Measurements from ENCODE around the gene MMD.
"Not testable (repeated sequence)": the region's sequence is repeated elsewhere in the genome, so short reads cannot be mapped to it uniquely, and the experiment has no call there.

The MMD gene

DNA sequence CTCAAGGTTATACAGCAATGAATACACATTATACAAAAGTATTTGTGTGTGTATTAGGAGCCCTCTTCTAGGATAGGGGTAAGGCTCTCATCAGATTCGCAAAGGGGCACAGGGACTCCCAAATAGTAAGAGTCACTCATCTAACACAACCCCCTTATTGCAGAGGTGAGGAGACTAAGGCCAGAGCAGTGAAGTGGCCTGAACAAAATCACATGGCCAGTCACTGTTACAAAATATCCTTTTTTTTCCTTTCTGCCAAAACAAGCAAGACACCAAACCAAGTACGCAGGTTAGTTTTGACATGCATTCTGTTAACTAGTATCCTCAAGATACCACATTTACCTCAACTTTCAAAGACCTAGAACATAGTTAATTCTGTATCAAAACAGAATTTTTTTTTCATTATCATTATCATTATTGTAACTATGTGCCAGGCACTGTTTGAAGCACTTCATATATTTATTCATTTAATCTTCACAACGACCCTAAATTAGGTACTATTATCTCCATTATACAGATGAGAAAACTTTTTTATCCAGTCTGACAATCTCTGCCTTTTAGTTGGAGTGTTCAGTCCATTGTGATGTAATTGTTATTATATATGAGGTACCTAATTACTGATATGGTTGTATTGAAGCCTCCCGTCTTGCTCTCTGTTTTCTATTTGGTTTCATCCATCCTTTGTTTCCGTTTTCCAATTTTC lies 25.7 kb downstream of the MMD start:
- TF ChIP-seq CTCF (IDR thresholded peaks at IDR 0.05; ENCODE audit: low read depth, low read length), result no peak
- DNase-seq (ENCODE audit: extremely low read depth, low read depth), result no peak

DNA sequence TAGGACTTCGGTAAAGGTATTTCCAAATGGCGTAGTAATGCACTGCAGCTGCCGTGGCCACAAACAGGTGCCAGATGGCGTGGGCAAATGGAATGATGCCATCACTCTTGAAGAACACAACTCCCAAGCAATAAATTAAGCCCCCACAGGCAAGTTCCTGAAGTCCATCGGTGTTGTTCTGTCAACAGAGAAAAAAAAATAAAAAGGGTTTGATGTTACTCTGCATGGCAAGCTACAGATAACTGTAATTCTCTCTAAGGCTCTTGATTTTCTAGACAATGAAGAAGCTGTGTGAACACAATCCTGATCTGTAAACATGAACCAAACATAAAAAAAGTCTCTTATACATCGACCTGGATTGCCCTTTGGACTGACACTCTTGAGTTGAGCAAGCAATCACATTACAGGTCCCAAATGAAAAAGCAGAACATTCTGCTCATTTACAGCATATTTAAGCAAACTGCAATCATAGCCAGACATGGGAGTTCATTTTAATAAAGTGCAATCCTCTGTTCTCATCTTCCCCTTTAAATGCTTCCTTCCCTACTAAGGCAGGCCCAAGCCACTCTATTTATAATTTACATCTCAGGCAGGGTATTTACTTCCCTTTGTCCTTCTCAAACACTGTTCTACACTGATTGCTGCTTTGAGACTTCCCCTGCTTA lies 27.1 kb downstream of the MMD start:
- TF ChIP-seq CTCF (IDR thresholded peaks at IDR 0.05; ENCODE audit: low read depth, low read length), result no peak
- DNase-seq (ENCODE audit: extremely low read depth, low read depth), result no peak

- TF ChIP-seq CTCF (IDR thresholded peaks at IDR 0.05; ENCODE audit: low read depth, low read length), result no peak
- no peak for DNase-seq (ENCODE audit: extremely low read depth, low read depth)
Observed at GRCh38 chr17:55391764-55392467, 29.7 kb downstream of the MMD start.

DNA sequence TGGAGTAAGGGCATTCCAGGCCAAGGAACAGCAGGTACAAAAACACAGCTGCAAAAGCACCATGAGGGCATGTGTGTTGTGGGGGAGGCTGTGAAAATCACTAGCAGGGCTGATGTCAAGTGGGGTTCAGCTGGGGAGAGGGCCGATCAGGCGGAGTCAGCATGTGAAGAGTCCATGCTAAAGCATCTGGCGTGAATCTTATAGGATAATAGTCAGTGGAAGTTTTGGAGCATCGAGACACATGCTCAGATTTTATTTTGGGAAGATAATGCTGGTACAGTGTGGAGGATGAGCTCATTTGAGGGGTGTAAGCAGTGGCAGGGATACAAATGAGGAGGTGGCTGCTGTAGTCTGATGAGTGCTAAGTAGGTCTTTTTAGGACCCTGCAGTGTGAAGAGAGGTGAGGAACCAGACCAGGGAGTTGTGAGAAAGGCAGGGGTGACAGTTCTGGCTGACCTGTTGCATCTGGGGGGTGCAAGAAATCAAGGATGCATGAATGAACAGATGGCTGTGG lies 30.3 kb downstream of the MMD start:
- no peak for DNase-seq (ENCODE audit: extremely low read depth, low read depth)
- no peak for TF ChIP-seq CTCF (IDR thresholded peaks at IDR 0.05; ENCODE audit: low read depth, low read length)

- no peak for DNase-seq (ENCODE audit: extremely low read depth, low read depth)
- no peak for TF ChIP-seq CTCF (IDR thresholded peaks at IDR 0.05; ENCODE audit: low read depth, low read length)
Observed at GRCh38 chr17:55390364-55390977, 31.2 kb downstream of the MMD start.

DNA sequence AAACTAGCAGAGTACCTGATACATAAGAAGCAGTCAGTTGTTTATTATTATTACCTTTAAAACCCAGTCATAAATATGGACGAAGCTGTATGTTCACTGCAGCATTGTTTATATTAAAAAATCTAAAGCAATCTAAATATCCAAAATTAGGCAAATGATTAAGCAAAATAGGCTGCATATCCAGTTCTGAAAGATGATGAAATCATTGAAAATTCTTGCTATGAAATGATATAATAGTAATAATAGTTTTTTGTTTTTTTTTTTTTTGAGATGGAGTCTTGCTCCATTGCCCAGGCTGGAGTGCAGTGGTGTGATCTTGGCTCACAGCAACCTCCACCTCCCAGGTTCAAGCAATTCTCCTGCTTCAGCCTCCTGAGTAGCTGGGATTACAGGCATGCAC lies 31.9 kb downstream of the MMD start:
- not testable (repeated sequence) for DNase-seq (ENCODE audit: extremely low read depth, low read depth)

DNA sequence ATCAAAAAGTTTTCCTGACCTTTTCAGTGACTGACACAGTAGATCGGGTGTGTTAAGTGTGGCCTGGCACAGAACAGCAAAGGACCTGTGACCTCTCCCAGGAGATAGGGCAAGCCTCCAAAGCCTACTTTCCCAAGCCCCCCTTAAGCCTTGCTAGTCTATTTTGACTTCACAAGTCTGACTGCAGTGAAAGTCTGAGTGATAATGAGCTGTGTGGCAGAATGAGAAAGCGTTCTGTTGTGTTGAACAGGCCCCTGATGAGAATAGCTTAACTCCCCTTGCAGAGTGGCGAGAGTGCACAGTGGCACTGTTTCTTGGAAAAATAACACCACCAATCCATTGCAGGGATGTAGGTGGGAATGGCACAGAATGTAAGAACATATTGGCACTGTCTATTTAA lies 32.8 kb downstream of the MMD start:
- DNase-seq (ENCODE audit: extremely low read depth, low read depth), result no peak
- TF ChIP-seq CTCF (IDR thresholded peaks at IDR 0.05; ENCODE audit: low read depth, low read length), result no peak

All from AG09319 (cell line).